H9 (cell line): Measurements from ENCODE around the gene RAPGEF6. TPM values are rescaled to one million over a fixed set of nuclear protein-coding genes. Genes with fewer than 3 reads are reported as not detected.

Experiments
- DNase-seq: peaks from one replicate; pipeline ENCODE4 v3.0.0-alpha.2; 2017
- H2AFZ ChIP-seq: one replicate; pipeline ENCODE4 v1.6.1; 2013; ENCODE audit warnings: mild to moderate bottlenecking, low read length, control low read depth, moderate library complexity
- H2AK5ac ChIP-seq: 2 replicates; pipeline ENCODE4 v1.6.1; 2013; ENCODE audit warnings: low read length, control low read depth, mixed read lengths; ENCODE audit not compliant: insufficient read length
- H2BK120ac ChIP-seq: one replicate; pipeline ENCODE4 v1.6.1; 2013; ENCODE audit warnings: low read depth, mild to moderate bottlenecking, low read length, control low read depth, inconsistent platforms; ENCODE audit not compliant: poor library complexity, severe bottlenecking
- H2BK12ac ChIP-seq: 2 replicates; pipeline ENCODE4 v1.6.1; 2013; ENCODE audit warnings: low read length, control low read depth, mixed read lengths, low read depth; ENCODE audit not compliant: insufficient read length
- H2BK15ac ChIP-seq: 2 replicates; pipeline ENCODE4 v1.6.1; 2013; ENCODE audit warnings: low read depth, low read length, control low read depth
- H2BK20ac ChIP-seq: one replicate; pipeline ENCODE4 v1.6.1; 2013; ENCODE audit warnings: low read depth, mild to moderate bottlenecking, low read length, control low read depth, inconsistent platforms; ENCODE audit not compliant: poor library complexity, severe bottlenecking
- H2BK5ac ChIP-seq: 2 replicates; pipeline ENCODE4 v1.6.1; 2013; ENCODE audit warnings: low read length, control low read depth, mixed read lengths; ENCODE audit not compliant: insufficient read length
- H3K14ac ChIP-seq: 2 replicates; pipeline ENCODE4 v1.6.1; 2013; ENCODE audit warnings: low read length, control low read depth; ENCODE audit not compliant: insufficient read depth
- H3K18ac ChIP-seq: 2 replicates; pipeline ENCODE4 v1.6.1; 2013; ENCODE audit warnings: low read depth, mild to moderate bottlenecking, mixed read lengths, low read length, control low read depth; ENCODE audit not compliant: insufficient read length
- H3K23ac ChIP-seq: 2 replicates; pipeline ENCODE4 v1.6.1; 2013; ENCODE audit warnings: low read length, control low read depth, mixed read lengths, low read depth; ENCODE audit not compliant: insufficient read length
- H3K23me2 ChIP-seq: 2 replicates; pipeline ENCODE4 v1.6.1; 2013; ENCODE audit warnings: low read depth, mild to moderate bottlenecking, mixed read lengths, low read length, control low read depth; ENCODE audit not compliant: insufficient read length, poor library complexity, severe bottlenecking
- H3K27ac ChIP-seq: 2 replicates; pipeline ENCODE4 v1.5.1; 2013; ENCODE audit warnings: low read length, control low read depth, mixed read lengths, low read depth; ENCODE audit not compliant: insufficient read length
- H3K27me3 ChIP-seq: 2 replicates; pipeline ENCODE4 v1.6.1; 2013; ENCODE audit warnings: low read length, control low read depth, inconsistent platforms; ENCODE audit not compliant: insufficient read depth
- H3K4ac ChIP-seq: 2 replicates; pipeline ENCODE4 v1.6.1; 2013; ENCODE audit warnings: low read depth, mild to moderate bottlenecking, control low read depth, inconsistent platforms, low read length, moderate library complexity
- H3K4me1 ChIP-seq: 2 replicates; pipeline ENCODE4 v1.6.1; 2013; ENCODE audit warnings: low read length, control low read depth, inconsistent platforms; ENCODE audit not compliant: insufficient read depth
- H3K4me2 ChIP-seq: 2 replicates; pipeline ENCODE4 v1.6.1; 2013; ENCODE audit warnings: low read length, control low read depth, mixed read lengths; ENCODE audit not compliant: insufficient read length, insufficient read depth
- H3K56ac ChIP-seq: 2 replicates; pipeline ENCODE4 v1.6.1; 2013; ENCODE audit warnings: low read depth, mild to moderate bottlenecking, mixed read lengths, low read length, control low read depth; ENCODE audit not compliant: insufficient read length
- H3K79me1 ChIP-seq: 2 replicates; pipeline ENCODE4 v1.6.1; 2013; ENCODE audit warnings: low read depth, mild to moderate bottlenecking, moderate library complexity, low read length, control low read depth, inconsistent platforms; ENCODE audit not compliant: insufficient read depth, poor library complexity, severe bottlenecking
- H3K79me2 ChIP-seq: 2 replicates; pipeline ENCODE4 v1.6.1; 2013; ENCODE audit warnings: low read length, control low read depth, inconsistent platforms; ENCODE audit not compliant: insufficient read depth
- H3K9ac ChIP-seq: 2 replicates; pipeline ENCODE4 v1.6.1; 2013; ENCODE audit warnings: low read length, control low read depth, mixed read lengths; ENCODE audit not compliant: insufficient read length; ENCODE audit errors: extremely low read depth
- H3K9me3 ChIP-seq: one replicate; pipeline ENCODE4 v1.6.1; 2013; ENCODE audit warnings: low read depth, low read length, inconsistent platforms; ENCODE audit not compliant: control insufficient read depth
- H3T11ph ChIP-seq: one replicate; pipeline ENCODE4 v1.6.1; 2013; ENCODE audit warnings: mild to moderate bottlenecking, low read length, control low read depth, inconsistent platforms
- H4K20me1 ChIP-seq: one replicate; pipeline ENCODE4 v1.6.1; 2013; ENCODE audit not compliant: control insufficient read depth, insufficient read length, insufficient read depth
- H4K5ac ChIP-seq: 2 replicates; pipeline ENCODE4 v1.6.1; 2013; ENCODE audit warnings: low read depth, mild to moderate bottlenecking, mixed read lengths, low read length, control low read depth; ENCODE audit not compliant: insufficient read length
- H4K8ac ChIP-seq: replicated peaks from 2 replicates; pipeline ENCODE4 v1.6.1; 2013; ENCODE audit warnings: low read length, control low read depth, mixed read lengths, low read depth; ENCODE audit not compliant: insufficient read length
- H4K91ac ChIP-seq: 2 replicates; pipeline ENCODE4 v1.6.1; 2013; ENCODE audit warnings: low read depth, mild to moderate bottlenecking, moderate library complexity, mixed read lengths, low read length, control low read depth; ENCODE audit not compliant: insufficient read length
- H3K27ac Mint-ChIP-seq, 3 experiments: 2 replicates in 2 of 3; 3 replicates in 1 of 3; pipeline ENCODE4 v1.8.0; 2020 to 2021; ENCODE audit warnings: mixed read lengths in 3 of 3, mild to moderate bottlenecking in 1 of 3, moderate library complexity in 1 of 3
- H3K27me3 Mint-ChIP-seq: 2 replicates; pipeline ENCODE4 v1.8.0; 2021; ENCODE audit warnings: low read depth, mild to moderate bottlenecking, moderate library complexity, mixed read lengths
- H3K36me3 Mint-ChIP-seq, 3 experiments: 2 replicates in 2 of 3; 3 replicates in 1 of 3; pipeline ENCODE4 v1.8.0; 2020 to 2021; ENCODE audit warnings: low read depth in 3 of 3, mixed read lengths in 3 of 3; ENCODE audit not compliant: insufficient read depth in 1 of 3
- H3K4me1 Mint-ChIP-seq, 2 experiments: 2 replicates each; pipeline ENCODE4 v1.8.0; 2020; ENCODE audit warnings: mixed read lengths in 2 of 2
- H3K4me3 Mint-ChIP-seq, 2 experiments: 2 replicates in 1 of 2; 3 replicates in 1 of 2; pipeline ENCODE4 v1.8.0; 2020 to 2021; ENCODE audit warnings: mild to moderate bottlenecking in 2 of 2, mixed read lengths in 2 of 2, moderate library complexity in 1 of 2
- H3K9me3 Mint-ChIP-seq, 2 experiments: 2 replicates in 1 of 2; 3 replicates in 1 of 2; pipeline ENCODE4 v1.8.0; 2020; ENCODE audit warnings: mild to moderate bottlenecking in 2 of 2, mixed read lengths in 2 of 2, moderate library complexity in 1 of 2
- WGBS: extraction: QIAGEN DNeasy Blood & Tissue Kit; methylation state at CpG from one replicate; pipeline ENCODE4 v1.1.7; 2013; ENCODE audit warnings: missing lambda C conversion rate, low lambda C conversion rate, mixed read lengths; ENCODE audit not compliant: insufficient read length; ENCODE audit errors: extremely low coverage; 5-methylcytosine and 5-hydroxymethylcytosine counted together
- total RNA-seq: library from RNA; stranded (reverse); gene quantifications from 2 replicates; pipeline ENCODE4 v1.2.1, GENCODE V29; 2021
- TF ChIP-seq, protein P1 (sequence below): fragments of 200-600 bp; sonication (generic); conservative IDR thresholded peaks from 3 replicates; pipeline ENCODE4 v1.8.0; 2021; ENCODE audit warnings: antibody characterized with exemption, mild to moderate bottlenecking

Gene RAPGEF6
- total RNA-seq, 1 experiment from 2014 or later: 19.7 TPM

DNA sequence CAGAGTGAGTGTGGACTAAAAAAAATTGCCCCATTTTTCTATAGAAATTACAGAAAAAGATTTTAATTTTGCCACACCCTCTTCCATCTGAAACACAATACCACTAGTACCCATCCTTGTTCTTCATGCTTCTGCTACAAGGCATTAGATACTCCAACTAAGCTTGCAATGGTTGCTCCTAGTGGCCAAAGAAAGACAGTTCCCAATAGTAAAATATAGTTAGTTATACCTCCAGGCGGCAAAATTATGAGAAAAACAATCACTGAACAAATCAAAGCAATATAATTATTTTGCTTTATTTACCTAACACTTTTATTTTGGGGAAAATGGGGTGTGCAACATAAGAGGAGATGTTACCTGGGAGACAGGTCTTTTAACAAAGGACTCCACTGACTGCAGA is 101.2 kb downstream of the RAPGEF6 start:
- H3T11ph ChIP-seq: no peak overlapping the region
- H2AFZ ChIP-seq: no peak overlapping the region
- H3K27me3 Mint-ChIP-seq: no peaks in the 10 kb centered on the region
- no peak overlapping the region for H2BK20ac ChIP-seq
- no peaks in the 10 kb centered on the region for H3K79me2 ChIP-seq
- no peak overlapping the region for H3K4me2 ChIP-seq
- no peak overlapping the region for H3K4me3 Mint-ChIP-seq
- no peak overlapping the region for H4K5ac ChIP-seq
- H3K27ac Mint-ChIP-seq: no peak overlapping the region
- H3K18ac ChIP-seq: no peak overlapping the region
- H3K23ac ChIP-seq: no peak overlapping the region
- TF ChIP-seq, protein P1, sequence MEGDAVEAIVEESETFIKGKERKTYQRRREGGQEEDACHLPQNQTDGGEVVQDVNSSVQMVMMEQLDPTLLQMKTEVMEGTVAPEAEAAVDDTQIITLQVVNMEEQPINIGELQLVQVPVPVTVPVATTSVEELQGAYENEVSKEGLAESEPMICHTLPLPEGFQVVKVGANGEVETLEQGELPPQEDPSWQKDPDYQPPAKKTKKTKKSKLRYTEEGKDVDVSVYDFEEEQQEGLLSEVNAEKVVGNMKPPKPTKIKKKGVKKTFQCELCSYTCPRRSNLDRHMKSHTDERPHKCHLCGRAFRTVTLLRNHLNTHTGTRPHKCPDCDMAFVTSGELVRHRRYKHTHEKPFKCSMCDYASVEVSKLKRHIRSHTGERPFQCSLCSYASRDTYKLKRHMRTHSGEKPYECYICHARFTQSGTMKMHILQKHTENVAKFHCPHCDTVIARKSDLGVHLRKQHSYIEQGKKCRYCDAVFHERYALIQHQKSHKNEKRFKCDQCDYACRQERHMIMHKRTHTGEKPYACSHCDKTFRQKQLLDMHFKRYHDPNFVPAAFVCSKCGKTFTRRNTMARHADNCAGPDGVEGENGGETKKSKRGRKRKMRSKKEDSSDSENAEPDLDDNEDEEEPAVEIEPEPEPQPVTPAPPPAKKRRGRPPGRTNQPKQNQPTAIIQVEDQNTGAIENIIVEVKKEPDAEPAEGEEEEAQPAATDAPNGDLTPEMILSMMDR: peak; percentile 58
- no peaks in the 10 kb centered on the region for H4K20me1 ChIP-seq
- H3K27me3 ChIP-seq: no peaks in the 10 kb centered on the region
- H3K36me3 Mint-ChIP-seq: peaks cover 0 to 2% (median 0%) of the 10 kb centered on the region in 3 experiments; a peak in 1 of 7 replicates
- no peak overlapping the region for H2AK5ac ChIP-seq
- no peaks in the 10 kb centered on the region for H3K79me1 ChIP-seq
- H3K27ac ChIP-seq: no peak overlapping the region
- H3K9ac ChIP-seq: no peak overlapping the region
- H3K4me1 ChIP-seq: 0 out of 2 replicates have a peak, but pooled peaks cover 1% of the 10 kb centered on the region
- no peak overlapping the region for H3K14ac ChIP-seq
- H3K4me1 Mint-ChIP-seq: peaks cover 4 to 5% of the 10 kb centered on the region in 2 experiments; a peak in 3 of 4 replicates
- H2BK12ac ChIP-seq: no peak overlapping the region
- no peak overlapping the region for H4K91ac ChIP-seq
- no peaks in the 10 kb centered on the region for H3K9me3 Mint-ChIP-seq
- no peaks in the 10 kb centered on the region for H3K23me2 ChIP-seq
- H3K56ac ChIP-seq: no peak overlapping the region
- no CpG with 5 or more reads among the region's 1 CpG for WGBS
- no peak overlapping the region for H2BK5ac ChIP-seq
- H3K4ac ChIP-seq: no peak overlapping the region
- H3K9me3 ChIP-seq: no peaks in the 10 kb centered on the region
- H2BK15ac ChIP-seq: no peak overlapping the region
- DNase-seq: no peak
- H2BK120ac ChIP-seq: no peak overlapping the region
- no peak overlapping the region for H4K8ac ChIP-seq
